Astrocyte (in vitro differentiated cells and primary cell): ENCODE results near the gene ZBED1.

Source experiments
- EZH2 ChIP-seq: IDR thresholded peaks from 2 replicates; pipeline ENCODE4 v1.6.1; 2012; ENCODE audit warnings: mild to moderate bottlenecking, low read length, inconsistent platforms; ENCODE audit not compliant: insufficient read depth
- TF ChIP-seq, protein P1 (sequence below): IDR thresholded peaks from 2 replicates; pipeline ENCODE4 v1.5.1; 2011; ENCODE audit warnings: low read depth, mild to moderate bottlenecking, inconsistent platforms, low read length, moderate library complexity; ENCODE audit not compliant: insufficient read depth

DNA sequence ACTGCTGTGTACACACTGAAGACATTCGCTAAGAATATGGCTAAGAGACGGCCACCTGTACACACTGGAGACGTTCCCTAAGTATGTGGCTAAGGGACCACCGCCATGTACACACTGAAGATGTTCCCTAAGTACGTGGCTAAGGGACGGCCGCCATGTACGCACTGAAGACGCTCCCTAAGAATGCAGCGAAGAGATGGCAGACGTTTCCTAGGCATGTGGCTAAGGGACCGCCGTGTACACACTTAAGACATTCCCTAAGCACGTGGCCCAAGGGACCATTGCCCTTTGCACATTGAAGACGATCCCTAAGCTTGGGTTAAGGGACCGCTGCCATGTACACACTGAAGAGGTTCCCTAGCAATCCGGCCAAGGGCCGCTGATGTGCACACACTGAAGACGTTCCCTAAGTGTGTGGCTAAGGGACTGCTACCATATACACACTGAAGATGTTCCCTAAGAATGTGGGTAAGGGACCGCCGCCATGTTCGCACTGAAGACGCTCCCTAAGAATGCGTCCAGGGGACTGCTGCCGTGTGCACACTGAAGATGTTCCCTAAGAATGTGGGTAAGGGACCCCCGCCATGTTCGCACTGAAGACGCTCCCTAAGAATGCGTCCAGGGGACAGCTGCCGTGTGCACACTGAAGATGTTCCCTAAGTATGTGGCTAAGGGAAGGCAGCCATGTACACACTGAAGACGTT lies 36.7 kb downstream of the ZBED1 start:
- TF ChIP-seq, protein P1, sequence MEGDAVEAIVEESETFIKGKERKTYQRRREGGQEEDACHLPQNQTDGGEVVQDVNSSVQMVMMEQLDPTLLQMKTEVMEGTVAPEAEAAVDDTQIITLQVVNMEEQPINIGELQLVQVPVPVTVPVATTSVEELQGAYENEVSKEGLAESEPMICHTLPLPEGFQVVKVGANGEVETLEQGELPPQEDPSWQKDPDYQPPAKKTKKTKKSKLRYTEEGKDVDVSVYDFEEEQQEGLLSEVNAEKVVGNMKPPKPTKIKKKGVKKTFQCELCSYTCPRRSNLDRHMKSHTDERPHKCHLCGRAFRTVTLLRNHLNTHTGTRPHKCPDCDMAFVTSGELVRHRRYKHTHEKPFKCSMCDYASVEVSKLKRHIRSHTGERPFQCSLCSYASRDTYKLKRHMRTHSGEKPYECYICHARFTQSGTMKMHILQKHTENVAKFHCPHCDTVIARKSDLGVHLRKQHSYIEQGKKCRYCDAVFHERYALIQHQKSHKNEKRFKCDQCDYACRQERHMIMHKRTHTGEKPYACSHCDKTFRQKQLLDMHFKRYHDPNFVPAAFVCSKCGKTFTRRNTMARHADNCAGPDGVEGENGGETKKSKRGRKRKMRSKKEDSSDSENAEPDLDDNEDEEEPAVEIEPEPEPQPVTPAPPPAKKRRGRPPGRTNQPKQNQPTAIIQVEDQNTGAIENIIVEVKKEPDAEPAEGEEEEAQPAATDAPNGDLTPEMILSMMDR, result no peak
- no peak for TF ChIP-seq EZH2
